Trophoblast cell (in vitro differentiated cells and primary cell): Measurements from ENCODE around the gene TBC1D17.

Source experiments
- DNase-seq, 2 donors: peaks; one replicate each; pipeline ENCODE4 v3.0.0-alpha.2; 2016
- H2AFZ ChIP-seq: 2 replicates; pipeline ENCODE4 v1.6.1; 2013; ENCODE audit warnings: low read length, moderate library complexity, mild to moderate bottlenecking; ENCODE audit not compliant: insufficient read depth, poor library complexity
- H2AK5ac ChIP-seq: 2 replicates; pipeline ENCODE4 v1.6.1; 2013; ENCODE audit warnings: mild to moderate bottlenecking, low read length
- H2BK120ac ChIP-seq: 2 replicates; pipeline ENCODE4 v1.6.1; 2013; ENCODE audit warnings: low read length, mild to moderate bottlenecking, moderate library complexity; ENCODE audit not compliant: insufficient read depth, poor library complexity
- H2BK12ac ChIP-seq: 2 replicates; pipeline ENCODE4 v1.6.1; 2013; ENCODE audit warnings: mild to moderate bottlenecking, low read length, moderate library complexity
- H2BK5ac ChIP-seq: 2 replicates; pipeline ENCODE4 v1.6.1; 2013; ENCODE audit warnings: low read length, low read depth, moderate library complexity, mild to moderate bottlenecking; ENCODE audit not compliant: poor library complexity
- H3K14ac ChIP-seq: 2 replicates; pipeline ENCODE4 v1.6.1; 2013; ENCODE audit warnings: mild to moderate bottlenecking, low read length
- H3K18ac ChIP-seq: 2 replicates; pipeline ENCODE4 v1.6.1; 2013; ENCODE audit warnings: mild to moderate bottlenecking, low read length
- H3K23ac ChIP-seq: 2 replicates; pipeline ENCODE4 v1.6.1; 2013; ENCODE audit warnings: low read length
- H3K27ac ChIP-seq: 2 replicates; pipeline ENCODE4 v1.5.1; 2013; ENCODE audit warnings: low read depth, mild to moderate bottlenecking, inconsistent platforms, low read length, moderate library complexity
- H3K27me3 ChIP-seq: 2 replicates; pipeline ENCODE4 v1.6.1; 2013; ENCODE audit warnings: inconsistent platforms, mild to moderate bottlenecking, low read length, moderate library complexity; ENCODE audit not compliant: insufficient read depth
- H3K36me3 ChIP-seq, 2 experiments: 1 replicate in 1 of 2; 2 replicates in 1 of 2; pipeline ENCODE4 v1.6.1; 2013; ENCODE audit warnings: low read length in 2 of 2, mild to moderate bottlenecking in 2 of 2, moderate library complexity in 1 of 2; ENCODE audit not compliant: insufficient read depth in 2 of 2, control insufficient read depth in 1 of 2
- H3K4ac ChIP-seq: 2 replicates; pipeline ENCODE4 v1.6.1; 2013; ENCODE audit warnings: low read depth, mild to moderate bottlenecking, low read length, moderate library complexity
- H3K4me1 ChIP-seq, 2 experiments: 1 replicate in 1 of 2; 2 replicates in 1 of 2; pipeline ENCODE4 v1.6.1; 2013; ENCODE audit warnings: low read length in 2 of 2, mild to moderate bottlenecking in 2 of 2, moderate library complexity in 1 of 2; ENCODE audit not compliant: insufficient read depth in 2 of 2, control insufficient read depth in 1 of 2
- H3K4me2 ChIP-seq: 2 replicates; pipeline ENCODE4 v1.6.1; 2013; ENCODE audit warnings: inconsistent platforms, mild to moderate bottlenecking, low read length, moderate library complexity
- H3K4me3 ChIP-seq: 2 replicates; pipeline ENCODE4 v1.5.1; 2013; ENCODE audit warnings: mild to moderate bottlenecking, low read depth, low read length, inconsistent platforms
- H3K79me1 ChIP-seq: one replicate; pipeline ENCODE4 v1.6.1; 2013; ENCODE audit warnings: low read length
- H3K79me2 ChIP-seq: 2 replicates; pipeline ENCODE4 v1.6.1; 2013; ENCODE audit warnings: low read length, mild to moderate bottlenecking; ENCODE audit not compliant: control insufficient read depth, insufficient read depth, poor library complexity
- H3K9ac ChIP-seq: 2 replicates; pipeline ENCODE4 v1.6.1; 2013; ENCODE audit warnings: mild to moderate bottlenecking, low read length
- H3K9me3 ChIP-seq: 2 replicates; pipeline ENCODE4 v1.6.1; 2013; ENCODE audit warnings: low read depth, mild to moderate bottlenecking, control low read depth, inconsistent platforms, low read length; ENCODE audit not compliant: insufficient read depth
- H4K12ac ChIP-seq: 2 replicates; pipeline ENCODE4 v1.6.1; 2013; ENCODE audit warnings: low read depth, mild to moderate bottlenecking, low read length, moderate library complexity
- H4K8ac ChIP-seq: 2 replicates; pipeline ENCODE4 v1.6.1; 2013; ENCODE audit warnings: low read depth, mild to moderate bottlenecking, low read length, moderate library complexity
- H4K91ac ChIP-seq: one replicate; pipeline ENCODE4 v1.6.1; 2013; ENCODE audit warnings: low read depth, mild to moderate bottlenecking, low read length, moderate library complexity
- WGBS: extraction: QIAGEN DNeasy Blood & Tissue Kit; methylation state at CpG from one replicate; pipeline ENCODE4 v1.1.7; 2013; ENCODE audit warnings: missing lambda C conversion rate; ENCODE audit not compliant: insufficient read length, insufficient coverage; ENCODE audit errors: extremely low coverage; 5-methylcytosine and 5-hydroxymethylcytosine counted together

TBC1D17 gene

GRCh38 chr19:49844138-49845095 lies 33.1 kb upstream of the TBC1D17 start:
- Histone ChIP-seq H2BK120ac (no peak overlapping the region), H3K4me3 (no peak overlapping the region), H3K27me3 (no peaks in the 10 kb centered on the region), H2AK5ac (no peak overlapping the region), H3K79me1 (no peaks in the 10 kb centered on the region), H3K27ac (no peak overlapping the region), H3K4ac (no peak overlapping the region), H4K12ac (no peak overlapping the region), H3K23ac (no peak overlapping the region), H4K8ac (no peak overlapping the region), H2AFZ (no peak overlapping the region), H2BK5ac (no peak overlapping the region), H3K4me1 (peaks cover 0 to 4% of the 10 kb centered on the region in 2 experiments), H3K14ac (no peak overlapping the region), H2BK12ac (no peak overlapping the region), H3K79me2 (no peaks in the 10 kb centered on the region), H3K36me3 (peaks cover 16 to 18% of the 10 kb centered on the region in 2 experiments), H3K9ac (no peak overlapping the region), H3K18ac (no peak overlapping the region), H3K9me3 (no peaks in the 10 kb centered on the region), H3K4me2 (no peak overlapping the region), H4K91ac (no peak overlapping the region)
- DNase-seq = peak; percentile 43 to 48
- no CpG with 5 or more reads among the region's 18 CpGs for WGBS

- Histone ChIP-seq H3K14ac (no peak overlapping the region), H2BK120ac (no peak overlapping the region), H4K12ac (no peak overlapping the region), H3K4me3 (no peak overlapping the region), H3K27ac (no peak overlapping the region), H2BK5ac (no peak overlapping the region), H3K79me2 (no peaks in the 10 kb centered on the region), H3K79me1 (no peaks in the 10 kb centered on the region), H3K27me3 (no peaks in the 10 kb centered on the region), H3K4ac (no peak overlapping the region), H4K8ac (no peak overlapping the region), H2AK5ac (no peak overlapping the region), H4K91ac (no peak overlapping the region), H3K18ac (no peak overlapping the region), H3K4me2 (no peak overlapping the region), H3K36me3 (peaks cover 10 to 16% of the 10 kb centered on the region in 2 experiments), H3K23ac (no peak overlapping the region), H3K9me3 (no peaks in the 10 kb centered on the region), H2BK12ac (no peak overlapping the region), H3K9ac (no peak overlapping the region), H2AFZ (no peak overlapping the region), H3K4me1 (peaks cover 3 to 8% of the 10 kb centered on the region in 2 experiments)
- DNase-seq = no peak
- no CpG with 5 or more reads among the region's 3 CpGs for WGBS
Observed at GRCh38 chr19:49845414-49845813, 32.1 kb upstream of the TBC1D17 start.

- Histone ChIP-seq H3K4me2 (no peak overlapping the region), H3K4me3 (no peak overlapping the region), H2BK12ac (no peak overlapping the region), H4K91ac (no peak overlapping the region), H3K79me1 (peaks cover 7% of the 10 kb centered on the region), H3K9me3 (no peaks in the 10 kb centered on the region), H4K12ac (no peak overlapping the region), H3K23ac (no peak overlapping the region), H2AFZ (no peak overlapping the region), H4K8ac (no peak overlapping the region), H3K14ac (no peak overlapping the region), H3K79me2 (peaks cover 5% of the 10 kb centered on the region), H2AK5ac (no peak overlapping the region), H3K18ac (no peak overlapping the region), H2BK120ac (no peak overlapping the region), H2BK5ac (no peak overlapping the region), H3K27ac (no peak overlapping the region), H3K27me3 (no peaks in the 10 kb centered on the region), H3K9ac (no peak overlapping the region), H3K4ac (no peak overlapping the region), H3K4me1 (peaks cover 3 to 8% of the 10 kb centered on the region in 2 experiments), H3K36me3 (peaks cover 4 to 10% of the 10 kb centered on the region in 2 experiments)
- DNase-seq = peak in 1 of 2 donors; percentile 26
- WGBS = no CpG with 5 or more reads among the region's 5 CpGs
Observed at GRCh38 chr19:49846408-49846807, 31.1 kb upstream of the TBC1D17 start.

GRCh38 chr19:49847731-49848696 lies 29.5 kb upstream of the TBC1D17 start:
- H3K9me3 ChIP-seq = no peaks in the 10 kb centered on the region
- H3K79me1 ChIP-seq = peaks cover 7% of the 10 kb centered on the region
- H4K91ac ChIP-seq = no peak overlapping the region
- no peak overlapping the region for H3K14ac ChIP-seq
- DNase-seq = peak in 1 of 2 donors; percentile 58
- no peaks in the 10 kb centered on the region for H3K27me3 ChIP-seq
- H3K27ac ChIP-seq = no peak overlapping the region
- peaks cover 7 to 17% of the 10 kb centered on the region in 2 experiments for H3K4me1 ChIP-seq
- H3K18ac ChIP-seq = no peak overlapping the region
- no CpG with 5 or more reads among the region's 10 CpGs for WGBS
- H3K9ac ChIP-seq = no peak overlapping the region
- no peak overlapping the region for H2AFZ ChIP-seq
- no peak overlapping the region for H3K23ac ChIP-seq
- H2BK12ac ChIP-seq = no peak overlapping the region
- H4K8ac ChIP-seq = no peak overlapping the region
- peaks cover 12% of the 10 kb centered on the region for H3K79me2 ChIP-seq
- no peak overlapping the region for H2BK5ac ChIP-seq
- H3K4me3 ChIP-seq = no peak overlapping the region
- no peak overlapping the region for H2BK120ac ChIP-seq
- no peak overlapping the region for H3K4me2 ChIP-seq
- H3K4ac ChIP-seq = no peak overlapping the region
- no peak overlapping the region for H2AK5ac ChIP-seq
- peaks cover 8 to 9% of the 10 kb centered on the region in 2 experiments for H3K36me3 ChIP-seq
- no peak overlapping the region for H4K12ac ChIP-seq
